GM23338 (cell line): ENCODE results near the gene CCDC12. TPM values are rescaled to one million over a fixed set of nuclear protein-coding genes. Genes with fewer than 3 reads are reported as not detected.

ENCODE experiments used
- ATAC-seq: fragments of 200-7000 bp; cut with Tn5 transposase; 3 replicates; pipeline ENCODE4 v1.9.1; 2020
- DNase-seq: peaks from one replicate; pipeline ENCODE4 v3.0.0-alpha.2; 2015; ENCODE audit warnings: low spot score
- H2AFZ ChIP-seq: fragments of 200-600 bp; sonication (generic); 2 replicates; pipeline ENCODE4 v1.8.0; 2016; ENCODE audit warnings: antibody characterized with exemption, mild to moderate bottlenecking, moderate library complexity
- H3F3A ChIP-seq: fragments of 200-600 bp; sonication (generic); replicated peaks from 2 replicates; pipeline ENCODE4 v1.8.0; 2017; ENCODE audit warnings: antibody characterized with exemption, mixed run types, low read depth
- H3K27ac ChIP-seq: fragments of 200-600 bp; sonication (generic); 2 replicates; pipeline ENCODE4 v1.6.1; 2016; ENCODE audit warnings: low read depth
- H3K27me3 ChIP-seq: fragments of 200-600 bp; sonication (generic); 2 replicates; pipeline ENCODE4 v1.8.0; 2016; ENCODE audit warnings: mild to moderate bottlenecking, mixed run types, moderate library complexity; ENCODE audit not compliant: insufficient read depth
- H3K36me3 ChIP-seq: fragments of 200-600 bp; sonication (generic); 2 replicates; pipeline ENCODE4 v1.8.0; 2016; ENCODE audit warnings: mild to moderate bottlenecking; ENCODE audit not compliant: insufficient read depth
- H3K4me1 ChIP-seq: fragments of 200-600 bp; sonication (generic); 2 replicates; pipeline ENCODE4 v1.8.0; 2016; ENCODE audit warnings: mild to moderate bottlenecking, moderate library complexity; ENCODE audit not compliant: insufficient read depth
- H3K4me2 ChIP-seq: fragments of 200-600 bp; sonication (generic); 2 replicates; pipeline ENCODE4 v1.7.1; 2017; ENCODE audit warnings: mixed run types
- H3K4me3 ChIP-seq: fragments of 200-600 bp; sonication (generic); 2 replicates; pipeline ENCODE4 v1.6.1; 2016; ENCODE audit warnings: mixed run types
- H3K79me2 ChIP-seq: fragments of 200-600 bp; sonication (generic); replicated peaks from 2 replicates; pipeline ENCODE4 v1.8.0; 2017; ENCODE audit warnings: mild to moderate bottlenecking; ENCODE audit not compliant: insufficient read depth
- H3K9me2 ChIP-seq: fragments of 200-600 bp; sonication (generic); 2 replicates; pipeline ENCODE4 v1.8.0; 2017; ENCODE audit not compliant: insufficient read depth
- H4K20me1 ChIP-seq: fragments of 200-600 bp; sonication (generic); replicated peaks from 2 replicates; pipeline ENCODE4 v1.8.0; 2017; ENCODE audit warnings: mild to moderate bottlenecking; ENCODE audit not compliant: insufficient read depth
- H3K27ac Mint-ChIP-seq: 2 replicates; pipeline ENCODE4 v1.8.0; 2020; ENCODE audit warnings: inconsistent platforms, mild to moderate bottlenecking, moderate library complexity, mixed read lengths
- H3K27me3 Mint-ChIP-seq: 3 replicates; pipeline ENCODE4 v1.8.0; 2022; ENCODE audit warnings: low read depth, mild to moderate bottlenecking, moderate library complexity, mixed read lengths, inconsistent platforms; ENCODE audit not compliant: insufficient read depth, poor library complexity
- H3K36me3 Mint-ChIP-seq: 3 replicates; pipeline ENCODE4 v1.8.0; 2021; ENCODE audit warnings: low read depth, mild to moderate bottlenecking, inconsistent platforms, moderate library complexity, mixed read lengths
- H3K4me1 Mint-ChIP-seq: 3 replicates; pipeline ENCODE4 v1.8.0; 2020; ENCODE audit warnings: mild to moderate bottlenecking, inconsistent platforms, mixed read lengths
- H3K4me3 Mint-ChIP-seq: 3 replicates; pipeline ENCODE4 v1.8.0; 2021; ENCODE audit warnings: moderate library complexity, mild to moderate bottlenecking, inconsistent platforms, mixed read lengths
- H3K9me3 Mint-ChIP-seq: 3 replicates; pipeline ENCODE4 v1.8.0; 2020; ENCODE audit warnings: moderate library complexity, mild to moderate bottlenecking, inconsistent platforms, mixed read lengths
- CREB1 ChIP-seq: fragments of 250-450 bp; sonication (Bioruptor Pico); IDR thresholded peaks from 2 replicates; pipeline ENCODE4 v1.5.0; 2020; ENCODE audit warnings: low read depth, mild to moderate bottlenecking, moderate library complexity
- CTCF ChIP-seq, 2 experiments: fragments of 200-600 bp in 1 of 2; sonication (generic) in 1 of 2; conservative IDR thresholded peaks; 2 replicates each; pipeline versions ENCODE4 v1.5.1 to v1.6.1; 2016 to 2017; ENCODE audit warnings: antibody characterized with exemption in 2 of 2, low read depth in 2 of 2, mild to moderate bottlenecking in 2 of 2, moderate library complexity in 1 of 2
- ETS1 ChIP-seq: IDR thresholded peaks from 2 replicates; pipeline ENCODE4 v1.6.1; 2016; ENCODE audit warnings: antibody characterized with exemption
- EZH2 ChIP-seq: fragments of 200-600 bp; sonication (generic); IDR thresholded peaks from one replicate; pipeline ENCODE4 v1.8.0; 2017; ENCODE audit warnings: antibody characterized with exemption, mild to moderate bottlenecking, low read depth; ENCODE audit not compliant: unreplicated experiment
- EZH2phosphoT487 ChIP-seq: fragments of 200-600 bp; sonication (generic); IDR thresholded peaks from one replicate; pipeline ENCODE4 v1.8.1; 2018; ENCODE audit warnings: antibody characterized with exemption; ENCODE audit not compliant: unreplicated experiment
- JUNB ChIP-seq: IDR thresholded peaks from one replicate; pipeline ENCODE4 v1.6.1; 2016; ENCODE audit warnings: antibody characterized with exemption; ENCODE audit not compliant: unreplicated experiment
- NANOG ChIP-seq: IDR thresholded peaks from 2 replicates; pipeline ENCODE4 v1.6.1; 2016; ENCODE audit warnings: antibody characterized with exemption, borderline replicate concordance
- POLR2AphosphoS5 ChIP-seq: IDR thresholded peaks from 2 replicates; pipeline ENCODE4 v1.6.1; 2016; ENCODE audit warnings: antibody characterized with exemption, low read depth
- REST ChIP-seq: IDR thresholded peaks from one replicate; pipeline ENCODE4 v1.6.1; 2018; ENCODE audit warnings: antibody characterized with exemption; ENCODE audit not compliant: unreplicated experiment
- STAT1 ChIP-seq: IDR thresholded peaks from one replicate; pipeline ENCODE4 v1.6.1; 2016; ENCODE audit warnings: antibody characterized with exemption; ENCODE audit not compliant: unreplicated experiment
- ZNF114 ChIP-seq: fragments of 250-450 bp; sonication (Bioruptor Pico); IDR thresholded peaks from 2 replicates; pipeline ENCODE4 v1.5.0; 2020; ENCODE audit warnings: mild to moderate bottlenecking, moderate library complexity
- ZNF331 ChIP-seq: fragments of 250-450 bp; sonication (Bioruptor Pico); IDR thresholded peaks from 2 replicates; pipeline ENCODE4 v1.5.0; 2020; ENCODE audit warnings: low read depth, mild to moderate bottlenecking, moderate library complexity
- ZNF462 ChIP-seq: fragments of 250-450 bp; sonication (Bioruptor Pico); IDR thresholded peaks from 2 replicates; pipeline ENCODE4 v1.5.0; 2020; ENCODE audit warnings: mild to moderate bottlenecking, moderate library complexity
- polyA plus RNA-seq: library from polyadenylated mRNA; unstranded; fragments of >200 nt; fragmentation: Nextera tagmentation; extraction: Ambion mirVana; gene quantifications from 2 replicates; pipeline ENCODE4 v1.2.1, GENCODE V29; 2016
- total RNA-seq: library from RNA; depleted of rRNA; stranded (reverse); fragments of >200 nt; shearing (Covaris generic); gene quantifications from 2 replicates; pipeline ENCODE4 v1.2.3, GENCODE V29; 2014

Gene CCDC12
- total and polyA plus RNA-seq, 2 experiments from 2014 or later = 42.9 to 133 TPM

GRCh38 chr3:47022641-47023071 is 46.1 kb upstream of the CCDC12 start:
- H3K27ac Mint-ChIP-seq = no peak overlapping the region
- H3K27me3 Mint-ChIP-seq = no peaks in the 10 kb centered on the region
- H3K4me2 ChIP-seq = no peak overlapping the region
- no peak overlapping the region for H3K4me3 ChIP-seq
- no peak overlapping the region for H2AFZ ChIP-seq
- no peaks in the 10 kb centered on the region for H3K9me2 ChIP-seq
- no peak for TF ChIP-seq REST
- no peak for TF ChIP-seq ZNF462 (CRISPR knock-in tag)
- TF ChIP-seq EZH2phosphoT487 = no peak
- TF ChIP-seq NANOG = no peak
- no peak for TF ChIP-seq ZNF331
- TF ChIP-seq EZH2 = no peak
- TF ChIP-seq ETS1 = no peak
- no peak for TF ChIP-seq POLR2AphosphoS5
- TF ChIP-seq JUNB = no peak
- TF ChIP-seq ZNF114 = no peak
- no peak for TF ChIP-seq STAT1
- no peak for TF ChIP-seq CTCF (conservative IDR thresholded peaks at IDR 0.05; ENCODE audit: low read depth in 2 of 2)
- TF ChIP-seq CREB1 (CRISPR knock-in tag) = no peak
- H3K27ac ChIP-seq = no peak overlapping the region
- H3K4me3 Mint-ChIP-seq = no peak overlapping the region
- H3K4me1 ChIP-seq = peaks cover 4% of the 10 kb centered on the region; the same call in 1 of the 2 replicates
- DNase-seq (no peak), ATAC-seq (no peak)
- no peaks in the 10 kb centered on the region for H3K27me3 ChIP-seq
- no peaks in the 10 kb centered on the region for H3F3A ChIP-seq
- H3K79me2 ChIP-seq = peaks cover 26% of the 10 kb centered on the region; the same call in 1 of the 2 replicates
- peaks cover 7% of the 10 kb centered on the region; the same call in 2 of the 3 replicates for H3K4me1 Mint-ChIP-seq
- H3K9me3 Mint-ChIP-seq = no peaks in the 10 kb centered on the region
- peaks cover 10% of the 10 kb centered on the region for H3K36me3 Mint-ChIP-seq
- no peaks in the 10 kb centered on the region for H3K36me3 ChIP-seq
- H4K20me1 ChIP-seq = peaks cover 22% of the 10 kb centered on the region; the same call in 1 of the 2 replicates
